Measurements from ENCODE around the gene GPR160.

The GPR160 gene

DNA sequence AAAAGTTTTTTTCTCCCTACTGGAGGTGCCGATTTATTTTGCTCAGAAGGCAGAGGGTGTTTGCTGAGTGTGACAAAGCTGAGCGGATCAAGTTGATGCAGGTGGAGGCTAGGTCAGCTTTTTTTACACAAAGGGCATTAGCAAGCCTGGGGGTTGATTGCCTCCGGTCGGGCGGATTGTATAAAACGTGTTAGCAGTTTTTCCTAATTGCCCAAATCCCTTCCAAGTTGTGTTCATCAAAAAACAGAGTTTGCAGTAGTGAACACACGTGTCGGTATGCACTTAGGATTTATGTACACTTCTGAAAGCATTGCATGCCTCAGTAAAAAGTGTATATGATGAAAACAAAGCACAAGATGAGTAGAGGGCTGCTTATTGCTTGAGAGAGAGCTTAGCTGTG is 2.6 kb downstream of the GPR160 start:
- TF ChIP-seq, protein P1, sequence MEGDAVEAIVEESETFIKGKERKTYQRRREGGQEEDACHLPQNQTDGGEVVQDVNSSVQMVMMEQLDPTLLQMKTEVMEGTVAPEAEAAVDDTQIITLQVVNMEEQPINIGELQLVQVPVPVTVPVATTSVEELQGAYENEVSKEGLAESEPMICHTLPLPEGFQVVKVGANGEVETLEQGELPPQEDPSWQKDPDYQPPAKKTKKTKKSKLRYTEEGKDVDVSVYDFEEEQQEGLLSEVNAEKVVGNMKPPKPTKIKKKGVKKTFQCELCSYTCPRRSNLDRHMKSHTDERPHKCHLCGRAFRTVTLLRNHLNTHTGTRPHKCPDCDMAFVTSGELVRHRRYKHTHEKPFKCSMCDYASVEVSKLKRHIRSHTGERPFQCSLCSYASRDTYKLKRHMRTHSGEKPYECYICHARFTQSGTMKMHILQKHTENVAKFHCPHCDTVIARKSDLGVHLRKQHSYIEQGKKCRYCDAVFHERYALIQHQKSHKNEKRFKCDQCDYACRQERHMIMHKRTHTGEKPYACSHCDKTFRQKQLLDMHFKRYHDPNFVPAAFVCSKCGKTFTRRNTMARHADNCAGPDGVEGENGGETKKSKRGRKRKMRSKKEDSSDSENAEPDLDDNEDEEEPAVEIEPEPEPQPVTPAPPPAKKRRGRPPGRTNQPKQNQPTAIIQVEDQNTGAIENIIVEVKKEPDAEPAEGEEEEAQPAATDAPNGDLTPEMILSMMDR (IDR thresholded peaks at IDR 0.05; ENCODE audit: control extremely low read depth, extremely low read depth, low read depth, missing control alignments), result no peak
- ChIA-PET CTCF (interaction anchor here (0.8 to 2.9 kb wide), 8 partner anchors 9 to 176 kb away, joined by 3 to 24 read pairs (median 3); no protein-coding TSS in a partner anchor), POLR2A (interaction anchor here (0.6 kb wide), 1 partner anchor 1238 kb away, joined by 4 read pairs; no protein-coding TSS in a partner anchor)

GRCh38 chr3:170043506-170043905 is 5.7 kb downstream of the GPR160 start:
- no peak for DNase-seq (ENCODE audit: extremely low spot score)
- ChIA-PET CTCF (interaction anchor here (1.2 to 5.8 kb wide), 4 partner anchors 10 to 34 kb away, joined by 3 to 24 read pairs (median 5); no protein-coding TSS in a partner anchor), POLR2A (interaction anchor here (0.7 kb wide), 1 partner anchor 135 kb away, joined by 4 read pairs; no protein-coding TSS in a partner anchor)
- TF ChIP-seq, protein P1 (IDR thresholded peaks at IDR 0.05; ENCODE audit: control extremely low read depth, extremely low read depth, low read depth, missing control alignments), result no peak

More for the DNA sequence above, 2.6 kb downstream of the GPR160 start:
- no peak for DNase-seq (ENCODE audit: extremely low spot score)

DNA sequence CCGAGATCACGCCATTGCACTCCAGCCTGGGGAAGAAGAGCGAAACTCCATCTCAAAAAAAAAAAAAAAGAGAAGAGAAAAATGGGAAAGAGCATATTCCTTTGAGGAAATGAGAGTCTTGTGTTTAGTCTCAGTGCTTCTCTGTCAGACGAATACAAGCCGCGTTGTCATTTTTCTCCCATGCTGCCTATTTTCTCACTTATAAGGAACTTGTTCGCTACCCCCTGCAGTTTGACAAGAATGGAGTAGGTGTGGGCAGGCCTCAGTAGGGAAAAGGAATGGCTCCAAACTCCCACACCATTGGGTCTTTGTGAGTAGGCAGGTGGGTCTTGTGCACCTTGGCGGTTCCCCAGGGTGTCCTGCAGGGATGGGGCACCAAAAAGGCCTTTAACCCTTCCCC is 6.5 kb downstream of the GPR160 start:
- TF ChIP-seq, protein P1 (IDR thresholded peaks at IDR 0.05; ENCODE audit: control extremely low read depth, extremely low read depth, low read depth, missing control alignments), result no peak
- DNase-seq (ENCODE audit: extremely low spot score), result no peak
- ChIA-PET POLR2A (interaction anchor here (0.9 kb wide), 1 partner anchor 20 kb away, joined by 5 read pairs; no protein-coding TSS in a partner anchor), CTCF (interaction anchor here (1.2 to 5.8 kb wide), 4 partner anchors 9 to 13 kb away, joined by 4 to 28 read pairs (median 15); no protein-coding TSS in a partner anchor)

DNA sequence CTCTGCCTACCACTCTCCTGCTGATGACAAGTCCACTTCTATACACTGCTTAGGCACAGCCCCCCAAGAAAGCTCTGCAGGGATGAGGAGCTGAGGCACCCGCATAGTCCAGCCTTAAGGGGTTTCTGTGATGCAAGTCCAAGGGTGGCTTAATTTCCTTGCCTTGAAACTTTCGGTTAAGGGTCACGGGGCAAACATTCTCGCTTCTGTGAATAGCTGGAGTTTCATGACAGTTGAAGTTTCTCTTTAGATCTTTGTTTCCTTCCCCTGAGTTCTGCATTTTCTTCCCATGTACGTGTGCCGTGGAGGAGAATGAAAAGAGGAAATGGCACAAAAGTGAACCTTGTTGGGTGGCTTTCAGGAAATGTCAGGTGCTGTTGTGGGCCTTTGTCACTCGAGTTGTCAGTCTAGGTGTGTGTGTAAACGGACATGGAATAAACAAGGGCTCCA is 7.0 kb downstream of the GPR160 start:
- TF ChIP-seq, protein P1 (IDR thresholded peaks at IDR 0.05; ENCODE audit: control extremely low read depth, extremely low read depth, low read depth, missing control alignments), result no peak
- peak; percentile 60 for DNase-seq (ENCODE audit: extremely low spot score)
- POLR2A ChIA-PET, result interaction anchor here (0.9 kb wide), 1 partner anchor 20 kb away, joined by 5 read pairs; no protein-coding TSS in a partner anchor
- CTCF ChIA-PET, result interaction anchor here (0.9 to 5.8 kb wide), 6 partner anchors 9 to 182 kb away, joined by 3 to 28 read pairs (median 4); no protein-coding TSS in a partner anchor

- CTCF ChIA-PET, result interaction anchor here (0.9 to 5.8 kb wide), 5 partner anchors 8 to 184 kb away, joined by 3 to 28 read pairs (median 5); no protein-coding TSS in a partner anchor
- DNase-seq (ENCODE audit: extremely low spot score), result no peak
- POLR2A ChIA-PET, result interaction anchor here (0.9 kb wide), 1 partner anchor 178 kb away, joined by 3 read pairs; no protein-coding TSS in a partner anchor
- TF ChIP-seq, protein P1 (IDR thresholded peaks at IDR 0.05; ENCODE audit: control extremely low read depth, extremely low read depth, low read depth, missing control alignments), result no peak
Measured at GRCh38 chr3:170046269-170047132, 8.7 kb downstream of the GPR160 start.

DNA sequence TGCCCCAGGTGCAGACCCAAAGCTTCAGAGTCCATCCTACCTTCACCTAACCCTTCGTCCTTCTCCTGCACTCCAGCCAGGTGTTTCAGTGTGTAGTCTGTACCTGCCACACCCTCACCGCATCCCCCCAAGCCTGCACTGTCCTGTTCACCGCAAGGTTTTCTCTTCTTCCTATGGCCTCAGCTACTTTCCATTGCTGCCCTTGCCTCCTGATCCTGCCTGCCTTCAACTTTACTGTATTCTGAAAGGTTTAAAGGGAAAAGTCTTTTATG is 9.3 kb downstream of the GPR160 start:
- ChIA-PET CTCF (interaction anchor here (0.9 to 5.8 kb wide), 5 partner anchors 8 to 61 kb away, joined by 3 to 24 read pairs (median 5); no protein-coding TSS in a partner anchor), POLR2A (no interaction called here)
- TF ChIP-seq, protein P1 (IDR thresholded peaks at IDR 0.05; ENCODE audit: control extremely low read depth, extremely low read depth, low read depth, missing control alignments), result no peak
- no peak for DNase-seq (ENCODE audit: extremely low spot score)
